Activated CD4-positive, alpha-beta T cell treated with anti-CD3 and anti-CD28 coated beads, Interleukin-2, amount 10 ng/mL, durations not matched to agents 24 days and 14 days (primary cell): ENCODE data around the gene ABCC2. TPM values are rescaled to one million over a fixed set of nuclear protein-coding genes. Genes with fewer than 3 reads are reported as not detected.

Experiments used
- DNase-seq: peaks from one replicate; pipeline ENCODE4 v3.0.0; 2022
- H3K27ac Mint-ChIP-seq: one replicate; pipeline ENCODE4 v1.8.0; 2022; ENCODE audit warnings: mild to moderate bottlenecking, mixed read lengths
- H3K27me3 Mint-ChIP-seq: one replicate; pipeline ENCODE4 v1.8.0; 2022; ENCODE audit warnings: mixed read lengths
- H3K36me3 Mint-ChIP-seq: one replicate; pipeline ENCODE4 v1.8.0; 2022; ENCODE audit warnings: low read depth, mild to moderate bottlenecking, mixed read lengths
- H3K4me1 Mint-ChIP-seq: one replicate; pipeline ENCODE4 v1.8.0; 2021; ENCODE audit warnings: mixed read lengths
- H3K4me3 Mint-ChIP-seq: one replicate; pipeline ENCODE4 v1.8.0; 2022; ENCODE audit warnings: mild to moderate bottlenecking, moderate library complexity, mixed read lengths
- H3K9me3 Mint-ChIP-seq: one replicate; pipeline ENCODE4 v1.8.0; 2021; ENCODE audit warnings: mixed read lengths
- intact Hi-C: fragments of 100-400 bp; cut with micrococcal nuclease; formaldehyde crosslinking; loops from one replicate; pipeline ENCODE4 v1.15.1; 2023
- total RNA-seq: library from RNA; stranded (reverse); gene quantifications from 2 replicates; pipeline ENCODE4 v1.2.3, GENCODE V29; 2022

ABCC2 gene
- total RNA-seq, 1 donor from 2014 or later, result 1.3 TPM

DNA sequence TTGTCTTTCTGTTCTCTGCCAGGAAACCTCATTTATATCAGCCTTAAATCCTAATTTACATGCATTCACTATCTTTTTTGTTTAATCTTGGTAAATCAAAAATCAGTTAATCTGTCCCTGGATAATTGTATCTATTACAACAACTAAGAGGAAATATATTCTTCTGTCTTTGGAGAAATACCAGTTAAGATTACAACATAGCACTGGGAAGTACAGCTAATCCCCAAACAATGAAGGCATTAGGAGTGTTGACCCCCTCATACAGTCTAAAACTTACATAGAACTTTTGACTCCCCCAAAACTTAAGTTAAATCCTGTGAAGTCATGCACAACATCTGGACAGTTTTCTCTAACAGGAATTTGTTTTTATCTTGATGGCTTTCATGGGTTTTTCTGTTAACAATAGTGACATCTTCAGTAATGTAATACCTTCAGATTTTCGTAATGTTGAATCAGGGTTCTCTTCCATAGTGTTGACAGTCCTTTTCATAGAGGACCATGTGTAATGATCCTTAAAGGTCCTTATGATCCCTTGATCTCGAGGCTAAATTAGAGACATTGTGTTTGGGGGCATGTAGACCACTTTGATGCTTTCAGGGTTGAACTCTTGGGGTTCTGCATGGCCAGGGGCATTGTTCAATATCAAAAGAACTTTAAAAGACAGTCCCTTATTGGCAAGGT, 24.1 kb upstream of the ABCC2 start:
- H3K4me3 Mint-ChIP-seq, result no peak overlapping the region
- peaks cover 69% of the 10 kb centered on the region for H3K36me3 Mint-ChIP-seq
- no peaks in the 10 kb centered on the region for H3K9me3 Mint-ChIP-seq
- no peak overlapping the region for H3K27ac Mint-ChIP-seq
- peaks cover 2% of the 10 kb centered on the region for H3K4me1 Mint-ChIP-seq
- DNase-seq, result no peak
- no peaks in the 10 kb centered on the region for H3K27me3 Mint-ChIP-seq
- intact Hi-C loops, result no loop called here

DNA sequence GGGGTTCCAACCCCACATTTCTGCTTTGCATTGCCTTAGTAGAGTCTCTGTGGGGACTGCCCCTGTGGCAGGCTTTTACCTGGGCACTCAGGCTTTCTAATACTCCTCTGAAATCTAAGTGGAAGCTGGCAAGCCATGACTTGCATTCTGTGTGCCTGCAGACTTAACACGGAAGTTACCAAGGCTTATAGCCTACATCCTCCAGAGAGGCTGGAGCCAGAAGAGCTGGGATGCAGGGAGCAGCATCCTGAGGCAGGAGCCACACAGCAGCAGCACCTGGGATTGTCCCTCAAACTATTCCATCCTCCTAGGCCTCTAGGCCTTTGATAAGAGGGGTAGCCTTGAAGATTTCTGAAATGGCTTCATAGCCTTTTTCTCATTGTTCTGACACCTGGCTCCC, 22.1 kb upstream of the ABCC2 start:
- H3K4me1 Mint-ChIP-seq, result no peaks in the 10 kb centered on the region
- no peak overlapping the region for H3K27ac Mint-ChIP-seq
- DNase-seq, result no peak
- peaks cover 58% of the 10 kb centered on the region for H3K36me3 Mint-ChIP-seq
- H3K9me3 Mint-ChIP-seq, result no peaks in the 10 kb centered on the region
- intact Hi-C loops, result no loop called here
- H3K27me3 Mint-ChIP-seq, result no peaks in the 10 kb centered on the region
- H3K4me3 Mint-ChIP-seq, result no peak overlapping the region

DNA sequence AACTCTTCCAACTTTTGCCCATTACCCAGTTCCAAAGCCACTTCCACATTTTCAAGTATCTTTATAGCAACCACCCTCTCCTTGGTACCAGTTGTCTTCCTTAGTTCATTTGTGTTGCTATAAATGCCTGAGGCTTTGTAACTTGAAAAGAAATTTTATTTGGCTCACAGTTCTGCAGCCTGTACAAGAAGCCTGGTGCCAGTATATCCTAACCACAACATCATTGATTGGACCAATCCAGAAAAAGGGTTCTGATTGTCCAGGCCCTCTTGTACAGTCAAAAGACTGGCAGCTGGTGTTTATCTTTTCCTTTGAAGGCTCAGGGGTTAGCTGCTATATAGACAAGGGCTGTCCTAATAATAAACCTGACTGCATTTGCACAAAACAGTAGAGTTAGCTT, 21.1 kb upstream of the ABCC2 start:
- H3K4me1 Mint-ChIP-seq, result no peaks in the 10 kb centered on the region
- intact Hi-C loops, result no loop called here
- H3K4me3 Mint-ChIP-seq, result no peak overlapping the region
- no peak for DNase-seq
- H3K9me3 Mint-ChIP-seq, result no peaks in the 10 kb centered on the region
- no peaks in the 10 kb centered on the region for H3K27me3 Mint-ChIP-seq
- peaks cover 48% of the 10 kb centered on the region for H3K36me3 Mint-ChIP-seq
- H3K27ac Mint-ChIP-seq, result no peak overlapping the region

DNA sequence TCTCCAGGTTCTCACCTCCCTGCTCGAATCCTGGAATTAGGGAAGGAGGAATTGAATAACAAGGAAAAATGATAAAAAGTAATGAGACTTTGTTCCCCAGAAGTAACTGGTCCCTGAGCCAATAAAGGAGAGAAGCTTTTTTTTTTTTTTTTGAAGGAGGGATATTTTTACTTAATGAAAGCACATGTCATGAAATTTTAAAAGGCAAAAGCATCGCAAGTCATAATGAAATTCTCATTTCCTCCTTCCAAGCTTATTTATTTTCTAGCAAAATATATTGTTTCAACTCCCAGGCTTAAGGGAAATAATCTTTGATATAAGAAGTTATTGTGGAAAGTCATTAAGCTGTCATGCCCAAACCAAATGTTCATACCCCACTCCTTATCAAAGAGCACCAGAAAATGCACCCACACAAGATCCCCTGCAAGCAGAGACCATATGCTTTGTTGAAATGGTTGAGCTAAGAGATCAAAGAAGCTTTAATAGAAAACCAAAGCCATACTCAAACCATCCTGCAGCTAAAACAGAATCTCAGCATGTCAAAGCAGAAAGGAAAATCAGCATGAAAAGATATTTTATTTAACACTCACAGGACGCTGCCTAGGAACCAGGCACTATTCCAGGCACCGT, 16.7 kb upstream of the ABCC2 start:
- Mint-ChIP-seq H3K4me1 (no peaks in the 10 kb centered on the region), H3K27ac (no peak overlapping the region), H3K36me3 (peaks cover 15% of the 10 kb centered on the region), H3K9me3 (no peaks in the 10 kb centered on the region), H3K27me3 (no peaks in the 10 kb centered on the region), H3K4me3 (no peak overlapping the region)
- intact Hi-C loops, result no loop called here
- no peak for DNase-seq

DNA sequence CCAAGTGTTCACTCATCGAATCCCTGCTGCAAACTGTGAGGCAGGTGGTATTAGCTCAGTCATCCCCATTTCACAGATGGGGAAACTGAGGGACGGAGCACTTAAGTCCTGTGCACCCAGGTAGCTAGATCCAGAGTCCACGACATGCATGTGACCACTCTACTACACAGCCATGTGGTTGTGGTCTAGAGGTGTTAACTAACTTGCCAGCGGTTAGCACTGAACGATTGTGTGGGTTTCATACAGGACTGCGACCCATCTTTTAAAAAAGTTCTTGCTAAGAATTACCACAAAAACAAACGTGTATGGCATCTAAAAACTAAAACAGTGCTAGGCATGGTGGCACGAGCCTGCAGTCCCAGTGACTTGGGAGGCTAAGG, 16.1 kb upstream of the ABCC2 start:
- no peak overlapping the region for H3K4me3 Mint-ChIP-seq
- no peaks in the 10 kb centered on the region for H3K4me1 Mint-ChIP-seq
- no peak overlapping the region for H3K27ac Mint-ChIP-seq
- intact Hi-C loops, result no loop called here
- no peak for DNase-seq
- no peaks in the 10 kb centered on the region for H3K9me3 Mint-ChIP-seq
- H3K36me3 Mint-ChIP-seq, result peaks cover 12% of the 10 kb centered on the region
- H3K27me3 Mint-ChIP-seq, result no peaks in the 10 kb centered on the region

DNA sequence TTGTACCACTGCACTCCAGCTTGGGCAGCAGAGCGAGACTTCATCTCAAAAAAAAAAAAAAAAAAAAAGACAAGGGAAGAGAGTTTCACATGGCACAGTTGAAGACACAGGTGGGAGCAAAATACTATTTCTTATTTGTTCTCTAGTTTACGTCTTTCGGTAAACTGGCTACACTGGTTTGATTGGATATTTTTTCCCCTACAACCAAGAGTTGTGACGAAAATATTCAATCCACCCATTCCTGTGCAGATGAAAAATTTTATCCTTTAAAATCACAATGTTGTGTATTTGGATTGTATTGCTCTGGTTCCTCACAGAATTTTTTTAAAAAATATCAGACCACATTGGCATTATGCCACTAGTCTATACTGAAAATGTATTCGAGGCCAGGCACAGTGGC, 14.5 kb upstream of the ABCC2 start:
- Mint-ChIP-seq H3K4me3 (no peak overlapping the region), H3K4me1 (no peaks in the 10 kb centered on the region), H3K27ac (no peak overlapping the region), H3K9me3 (no peaks in the 10 kb centered on the region), H3K36me3 (peaks cover 4% of the 10 kb centered on the region), H3K27me3 (no peaks in the 10 kb centered on the region)
- intact Hi-C loops, result no loop called here
- no peak for DNase-seq

DNA sequence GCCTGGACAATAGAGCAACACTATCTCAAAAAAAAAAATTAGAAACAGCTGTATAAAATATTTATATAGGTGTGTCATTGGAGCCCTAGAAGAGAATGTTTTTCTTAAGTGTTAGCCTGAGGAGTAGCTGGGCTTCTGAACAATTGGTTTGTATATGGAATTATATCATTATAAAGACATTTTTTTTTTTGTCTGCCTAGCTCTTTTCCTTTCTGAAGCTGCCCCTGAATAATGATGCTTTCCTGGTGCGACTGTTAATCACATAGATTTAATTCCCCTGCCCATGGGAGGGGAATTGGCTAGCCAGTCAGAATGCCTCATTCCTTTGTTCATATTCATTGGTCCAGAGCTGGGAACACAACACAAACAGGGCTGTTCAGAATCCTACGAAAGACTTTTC, 13.9 kb upstream of the ABCC2 start:
- H3K4me1 Mint-ChIP-seq, result no peaks in the 10 kb centered on the region
- DNase-seq, result no peak
- no peak overlapping the region for H3K4me3 Mint-ChIP-seq
- H3K9me3 Mint-ChIP-seq, result no peaks in the 10 kb centered on the region
- H3K36me3 Mint-ChIP-seq, result peaks cover 1% of the 10 kb centered on the region
- H3K27me3 Mint-ChIP-seq, result no peaks in the 10 kb centered on the region
- intact Hi-C loops, result no loop called here
- H3K27ac Mint-ChIP-seq, result no peak overlapping the region

DNA sequence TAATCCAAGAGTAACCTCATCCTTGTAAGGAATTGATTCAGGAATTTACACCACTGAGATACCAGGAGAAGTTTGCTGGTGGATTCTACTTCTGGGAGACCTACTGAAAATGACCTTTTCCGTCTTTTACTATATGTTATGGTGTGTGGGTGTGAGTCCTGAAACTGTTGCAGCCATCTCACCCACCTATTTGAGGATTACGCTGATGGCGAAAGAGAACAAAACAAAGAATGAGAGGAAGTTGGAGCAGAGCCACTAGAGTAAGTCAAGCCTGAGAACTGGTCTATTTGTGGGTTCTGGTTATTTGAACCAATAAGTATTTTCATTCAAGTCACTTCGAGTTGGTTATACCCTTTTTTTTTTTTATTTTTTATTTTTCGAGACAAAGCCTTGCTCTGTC, 12.7 kb upstream of the ABCC2 start:
- Mint-ChIP-seq H3K36me3 (no peaks in the 10 kb centered on the region), H3K9me3 (no peaks in the 10 kb centered on the region), H3K4me3 (no peak overlapping the region), H3K4me1 (no peaks in the 10 kb centered on the region), H3K27me3 (no peaks in the 10 kb centered on the region), H3K27ac (no peak overlapping the region)
- intact Hi-C loops, result no loop called here
- no peak for DNase-seq

DNA sequence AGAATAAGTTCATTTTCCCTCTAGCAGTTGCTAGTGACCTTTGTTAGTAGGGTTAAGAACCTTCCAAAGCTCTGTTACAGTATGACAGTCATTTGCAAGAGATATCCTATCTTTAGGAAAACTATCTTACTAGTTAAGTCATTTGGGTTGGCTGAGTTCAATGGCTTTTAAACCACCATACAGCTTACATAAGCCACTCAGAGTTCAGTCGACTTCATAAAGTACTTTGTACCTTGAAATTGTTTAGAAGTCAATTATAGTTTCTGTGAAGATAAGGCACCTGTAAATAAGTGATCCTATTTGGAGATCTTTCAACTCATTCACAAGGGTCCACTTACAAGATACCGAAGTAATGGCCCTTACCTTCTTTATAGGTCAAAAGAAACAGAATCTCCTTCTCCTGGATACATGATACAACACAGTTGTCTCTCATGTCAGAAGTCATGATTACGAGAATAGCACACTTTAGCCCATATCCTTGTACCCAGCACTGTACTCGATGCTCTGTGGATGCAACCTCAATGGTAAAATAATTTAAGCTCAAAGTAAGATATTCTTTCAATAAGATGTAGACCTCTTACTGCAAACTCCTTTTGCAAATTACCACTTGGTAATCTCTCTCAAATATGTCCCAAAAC, 11.9 kb upstream of the ABCC2 start:
- no peak overlapping the region for H3K4me3 Mint-ChIP-seq
- DNase-seq, result no peak
- no peaks in the 10 kb centered on the region for H3K9me3 Mint-ChIP-seq
- H3K27me3 Mint-ChIP-seq, result no peaks in the 10 kb centered on the region
- H3K4me1 Mint-ChIP-seq, result no peaks in the 10 kb centered on the region
- H3K27ac Mint-ChIP-seq, result no peak overlapping the region
- intact Hi-C loops, result no loop called here
- H3K36me3 Mint-ChIP-seq, result no peaks in the 10 kb centered on the region

DNA sequence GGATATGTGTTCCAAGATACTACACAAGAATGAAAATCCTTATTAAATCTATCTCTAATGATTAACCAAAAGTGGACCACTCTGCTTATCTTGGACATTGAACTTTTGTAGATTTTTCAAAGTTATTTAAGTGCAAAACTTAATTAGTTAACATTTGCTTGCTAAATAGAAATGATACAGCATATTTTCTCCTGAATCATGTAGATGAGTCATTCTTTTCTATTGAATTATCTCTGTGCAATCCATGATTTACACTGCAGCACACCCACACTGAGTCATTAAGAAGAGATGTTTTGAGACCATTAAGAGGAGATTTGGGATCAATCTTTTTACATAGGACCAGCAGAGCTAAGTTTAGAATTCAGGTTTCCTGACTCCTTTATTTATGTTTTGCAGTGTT, 6.6 kb upstream of the ABCC2 start:
- peaks cover 5% of the 10 kb centered on the region for H3K4me1 Mint-ChIP-seq
- H3K4me3 Mint-ChIP-seq, result no peak overlapping the region
- no peaks in the 10 kb centered on the region for H3K9me3 Mint-ChIP-seq

DNA sequence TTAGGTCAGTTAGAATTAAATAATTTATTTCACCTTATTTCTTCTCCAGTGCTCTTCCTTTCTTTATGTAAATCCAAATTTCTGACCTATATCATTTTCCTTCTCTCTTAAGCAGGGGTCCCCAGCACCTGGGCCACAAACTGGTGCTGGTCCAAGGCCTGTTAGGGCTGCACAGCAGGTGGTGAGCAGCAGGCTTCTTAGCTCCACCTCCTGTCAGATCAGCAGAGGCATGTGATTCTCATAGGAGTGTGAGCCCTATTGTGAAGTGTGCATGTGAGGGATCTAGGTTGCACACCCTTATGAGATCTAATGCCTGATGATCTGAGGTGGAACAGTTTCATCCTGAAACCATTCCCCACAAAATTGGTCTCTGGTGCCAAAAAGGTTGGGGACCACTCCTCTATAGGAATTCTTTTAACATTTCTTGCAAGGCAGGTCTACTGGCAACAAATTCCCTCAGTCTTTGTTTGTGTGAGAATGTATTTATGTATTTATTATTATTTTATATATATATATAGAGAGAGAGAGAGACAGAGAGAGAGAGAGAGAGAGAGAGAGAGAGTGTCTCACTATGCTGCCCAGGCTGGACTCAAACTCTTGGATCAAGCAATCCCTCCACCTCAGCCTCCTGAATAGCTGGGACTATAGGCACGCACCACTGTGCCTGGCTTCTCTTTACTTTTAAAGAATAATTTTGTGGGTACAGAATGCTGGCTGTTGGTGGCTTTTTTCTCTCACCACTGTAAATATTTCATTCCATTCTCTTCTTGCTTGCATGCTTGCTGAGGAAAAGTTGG, 4.3 kb upstream of the ABCC2 start:
- Mint-ChIP-seq H3K27ac (no peak overlapping the region), H3K36me3 (no peaks in the 10 kb centered on the region), H3K4me3 (no peak overlapping the region), H3K9me3 (no peaks in the 10 kb centered on the region), H3K27me3 (peaks cover 3% of the 10 kb centered on the region), H3K4me1 (peaks cover 5% of the 10 kb centered on the region)
- intact Hi-C loops, result no loop called here
- DNase-seq, result no peak

More for the DNA sequence above, 6.6 kb upstream of the ABCC2 start:
- intact Hi-C loops, result no loop called here
- no peaks in the 10 kb centered on the region for H3K36me3 Mint-ChIP-seq
- H3K27me3 Mint-ChIP-seq, result peaks cover 3% of the 10 kb centered on the region
- DNase-seq, result no peak
- no peak overlapping the region for H3K27ac Mint-ChIP-seq

DNA sequence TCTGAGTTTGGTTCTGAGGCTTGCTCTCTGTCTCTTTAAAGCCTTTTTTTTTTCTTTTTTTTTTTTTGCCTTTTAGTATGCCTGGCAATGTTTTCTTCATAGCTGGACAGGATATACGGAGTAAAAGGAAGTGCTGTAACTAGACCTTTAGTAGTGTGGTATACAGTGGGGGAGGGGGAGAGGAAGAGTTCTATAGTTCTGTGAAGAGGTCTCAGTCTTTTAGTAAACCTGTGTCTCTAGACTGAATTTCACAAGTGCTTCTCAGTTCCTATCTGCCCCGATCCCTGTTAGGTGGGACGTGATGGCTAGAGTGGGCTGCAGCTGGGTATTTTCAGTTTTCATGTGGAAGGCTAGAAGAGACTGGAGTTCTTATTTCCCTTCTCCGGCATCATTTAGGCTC, 3.1 kb upstream of the ABCC2 start:
- Mint-ChIP-seq H3K36me3 (no peaks in the 10 kb centered on the region), H3K9me3 (no peaks in the 10 kb centered on the region), H3K4me1 (peaks cover 5% of the 10 kb centered on the region), H3K27me3 (peaks cover 3% of the 10 kb centered on the region), H3K27ac (no peak overlapping the region), H3K4me3 (no peak overlapping the region)
- intact Hi-C loops, result no loop called here
- no peak for DNase-seq

DNA sequence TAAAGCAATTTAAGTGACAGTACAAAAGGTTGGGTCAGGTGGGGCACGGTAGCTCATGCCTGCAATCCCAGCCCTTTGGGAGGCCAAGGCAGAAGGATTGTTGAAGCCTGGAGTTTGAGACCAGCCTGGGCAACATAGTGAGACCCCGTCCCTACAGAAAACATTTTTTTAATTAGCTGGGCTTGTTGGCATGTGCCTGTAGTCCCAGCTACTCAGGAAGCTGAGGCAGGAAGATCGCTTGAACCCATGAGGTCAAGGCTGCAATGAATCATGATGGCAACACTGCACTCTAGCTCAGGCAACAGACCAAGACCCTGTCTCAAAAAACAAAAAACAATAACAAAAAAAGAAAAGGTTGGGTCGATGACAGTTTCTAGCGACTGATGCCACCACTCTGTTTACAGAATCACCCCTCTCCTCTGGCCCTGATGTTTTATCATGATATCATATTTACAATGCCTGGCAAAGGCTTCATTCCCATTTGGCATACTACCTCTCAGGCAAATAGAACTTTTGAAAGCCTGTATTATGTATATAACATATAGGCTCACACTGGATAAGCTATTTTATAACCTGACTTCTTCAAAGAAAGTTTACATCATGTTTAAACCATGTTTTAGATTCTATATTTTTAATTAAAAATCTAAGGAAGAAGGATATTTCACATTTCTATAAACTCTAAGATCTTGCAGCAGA, 558 bp upstream of the ABCC2 start:
- Mint-ChIP-seq H3K27ac (no peak overlapping the region), H3K9me3 (no peaks in the 10 kb centered on the region), H3K4me1 (peaks cover 5% of the 10 kb centered on the region), H3K27me3 (peaks cover 3% of the 10 kb centered on the region), H3K4me3 (no peak overlapping the region), H3K36me3 (no peaks in the 10 kb centered on the region)
- intact Hi-C loops, result no loop called here
- no peak for DNase-seq
